PFSK-1 (cell line): ENCODE results near the gene CPA5.

Source experiments
- FOXP2 ChIP-seq: optimal IDR thresholded peaks from 2 replicates; pipeline ENCODE3; 2011; ENCODE audit warnings: borderline replicate concordance, control low read depth, inconsistent platforms; ENCODE audit not compliant: insufficient read depth; ENCODE audit errors: extremely low read length, extremely low read depth
- POLR2AphosphoS5 ChIP-seq: IDR thresholded peaks from 2 replicates; pipeline ENCODE4 v1.6.1; 2012; ENCODE audit warnings: low read depth, mild to moderate bottlenecking, control low read depth, low read length, moderate library complexity
- REST ChIP-seq, 2 experiments: IDR thresholded peaks; 2 replicates each; pipeline versions ENCODE4 v1.6.1 to v1.8.0; 2011 to 2012; ENCODE audit warnings: low read depth in 2 of 2, low read length in 2 of 2, control low read depth in 1 of 2, inconsistent platforms in 1 of 2, mild to moderate bottlenecking in 1 of 2, moderate library complexity in 1 of 2; ENCODE audit not compliant: insufficient read depth in 1 of 2
- SIN3A ChIP-seq: IDR thresholded peaks from 2 replicates; pipeline ENCODE4 v1.6.1; 2012; ENCODE audit warnings: mild to moderate bottlenecking, low read length, moderate library complexity, borderline replicate concordance; ENCODE audit not compliant: insufficient read depth
- TAF1 ChIP-seq: IDR thresholded peaks from 2 replicates; pipeline ENCODE4 v1.6.1; 2012; ENCODE audit warnings: low read length, control low read depth, borderline replicate concordance; ENCODE audit not compliant: insufficient read depth

Gene CPA5

GRCh38 chr7:130367836-130368746 is 23.5 kb downstream of the CPA5 start:
- TF ChIP-seq FOXP2 (no peak), SIN3A (no peak)

GRCh38 chr7:130369110-130369711 is 24.6 kb downstream of the CPA5 start:
- no peak for TF ChIP-seq REST (IDR thresholded peaks at IDR 0.05; ENCODE audit: insufficient read depth in 1 of 2, low read depth in 2 of 2, low read length in 2 of 2)
- no peak for TF ChIP-seq POLR2AphosphoS5
- TF ChIP-seq SIN3A = no peak
- no peak for TF ChIP-seq FOXP2
- no peak for TF ChIP-seq TAF1

- no peak for TF ChIP-seq REST (IDR thresholded peaks at IDR 0.05; ENCODE audit: insufficient read depth in 1 of 2, low read depth in 2 of 2, low read length in 2 of 2)
- TF ChIP-seq TAF1 = no peak
- TF ChIP-seq FOXP2 = no peak
- no peak for TF ChIP-seq POLR2AphosphoS5
- no peak for TF ChIP-seq SIN3A
Observed at GRCh38 chr7:130369831-130370550, 25.4 kb downstream of the CPA5 start.

GRCh38 chr7:130371046-130371445 is 26.4 kb downstream of the CPA5 start:
- TF ChIP-seq POLR2AphosphoS5 (no peak), TAF1 (no peak), FOXP2 (no peak), REST (IDR thresholded peaks at IDR 0.05; ENCODE audit: insufficient read depth in 1 of 2, low read depth in 2 of 2, low read length in 2 of 2) (no peak), SIN3A (no peak)

GRCh38 chr7:130372402-130373165 is 28.0 kb downstream of the CPA5 start:
- TF ChIP-seq FOXP2 (no peak), REST (IDR thresholded peaks at IDR 0.05; ENCODE audit: insufficient read depth in 1 of 2, low read depth in 2 of 2, low read length in 2 of 2) (no peak), TAF1 (no peak), POLR2AphosphoS5 (no peak), SIN3A (no peak)
